SK-N-SH treated with all-trans-retinoic acid at 6 μM for 48 hours (cell line): ENCODE data around the gene ATP6V0E2.
"Not testable (repeated sequence)": the region's sequence is repeated elsewhere in the genome, so short reads cannot be mapped to it uniquely, and the experiment has no call there.

ENCODE experiments used
- CSDC2 ChIP-seq: fragments of 250-450 bp; sonication (Bioruptor Pico); IDR thresholded peaks from 2 replicates; pipeline ENCODE4 v1.5.0; 2020; ENCODE audit warnings: mild to moderate bottlenecking, moderate library complexity
- SNAI2 ChIP-seq: fragments of 250-450 bp; sonication (Bioruptor Pico); IDR thresholded peaks from 2 replicates; pipeline ENCODE4 v1.5.0; 2020; ENCODE audit warnings: mild to moderate bottlenecking, moderate library complexity
- ZFP3 ChIP-seq: fragments of 250-450 bp; sonication (Bioruptor Pico); IDR thresholded peaks from 2 replicates; pipeline ENCODE4 v1.5.0; 2020; ENCODE audit warnings: mild to moderate bottlenecking, moderate library complexity
- ZNF8 ChIP-seq: fragments of 450-650 bp; formaldehyde crosslinking; IDR thresholded peaks from 2 replicates; pipeline ENCODE4 v1.5.0; 2020; ENCODE audit warnings: mild to moderate bottlenecking, moderate library complexity

GRCh38 chr7:149910219-149910618 lies 36.5 kb downstream of the ATP6V0E2 start:
- TF ChIP-seq ZNF8, CSDC2, ZFP3, SNAI2 (CRISPR knock-in tag): not testable (repeated sequence)
